GM12878 (cell line): ENCODE data around the gene SETDB1. TPM values are rescaled to one million over a fixed set of nuclear protein-coding genes. Genes with fewer than 3 reads are reported as not detected.

Source experiments
- ATAC-seq: fragments of 200-7000 bp; cut with Tn5 transposase; 3 replicates; pipeline ENCODE4 v1.9.1; 2020; ENCODE audit warnings: mild to moderate bottlenecking, moderate library complexity
- BruUV-seq: library from RNA; stranded (reverse); fragments of 400-500 nt; replicated peaks from 2 replicates; lab custom pipeline; 2021; lab: Mats Ljungman, UMichigan
- CTCF ChIA-PET: fragments of 300-600 bp; sonication (Branson Sonifier 250); formaldehyde crosslinking; extraction: SDS; loops from one replicate; lab custom pipeline; 2021; ENCODE audit warnings: inconsistent platforms; lab: Yijun Ruan, JAX
- POLR2A ChIA-PET: fragments of 350-600 bp; formaldehyde crosslinking; extraction: SDS; loops from one replicate; lab custom pipeline; 2021; ENCODE audit warnings: inconsistent platforms; lab: Charles Lee
- RAD21 ChIA-PET: fragments of 300-600 bp; sonication (Branson Sonifier 250); formaldehyde crosslinking; loops from one replicate; lab custom pipeline; 2023; ENCODE audit warnings: antibody characterized with exemption; ENCODE audit not compliant: unreplicated experiment; lab: Charles Lee
- SMC1A ChIA-PET: fragments of 300-600 bp; sonication (Branson Sonifier 250); formaldehyde crosslinking; loops from one replicate; lab custom pipeline; 2023; ENCODE audit not compliant: unreplicated experiment, uncharacterized antibody; lab: Charles Lee
- DNase-seq: peaks from one replicate; pipeline ENCODE4 v3.0.0-alpha.2; 2011; ENCODE audit warnings: low read depth, low spot score
- FAIRE-seq: peaks from 3 replicates; lab custom pipeline; 2011; peaks lifted over from hg19 to GRCh38; lab: Jason Lieb, UNC
- H2AFZ ChIP-seq: 2 replicates; pipeline ENCODE4 v1.6.0; 2011; ENCODE audit warnings: low read depth, low read length, control low read depth; ENCODE audit not compliant: control insufficient read depth
- H3K27ac ChIP-seq: 2 replicates; pipeline ENCODE4 v1.5.1; 2011; ENCODE audit warnings: control low read depth; ENCODE audit not compliant: control insufficient read depth, insufficient read depth
- H3K27me3 ChIP-seq, 2 experiments: replicated peaks in 1 of 2; 2 replicates each; pipeline versions ENCODE4 v1.6.0 to v1.6.1; 2011; ENCODE audit warnings: low read length in 1 of 2; ENCODE audit not compliant: control insufficient read depth in 2 of 2, insufficient read depth in 2 of 2
- H3K36me3 ChIP-seq, 2 experiments: 2 replicates each; pipeline ENCODE4 v1.5.1; 2011; ENCODE audit warnings: low read length in 1 of 2; ENCODE audit not compliant: control insufficient read depth in 2 of 2, insufficient read depth in 2 of 2
- H3K4me1 ChIP-seq: 2 replicates; pipeline ENCODE4 v1.6.1; 2011; ENCODE audit warnings: mild to moderate bottlenecking, low read length, moderate library complexity, mixed read lengths; ENCODE audit not compliant: control insufficient read depth, insufficient read depth
- H3K4me2 ChIP-seq: 2 replicates; pipeline ENCODE4 v1.6.0; 2011; ENCODE audit warnings: control low read depth; ENCODE audit not compliant: control insufficient read depth, insufficient read depth
- H3K4me3 ChIP-seq: fragments of 200-600 bp; sonication (generic); 2 replicates; pipeline ENCODE4 v1.5.1; 2016
- H3K79me2 ChIP-seq: 2 replicates; pipeline ENCODE4 v1.6.0; 2011; ENCODE audit warnings: low read length; ENCODE audit not compliant: control insufficient read depth, insufficient read depth
- H3K9ac ChIP-seq: 2 replicates; pipeline ENCODE4 v1.8.0; 2011; ENCODE audit warnings: low read length, control low read depth, mixed read lengths; ENCODE audit not compliant: control insufficient read depth, insufficient read depth
- H3K9me3 ChIP-seq: replicated peaks from 3 replicates; pipeline ENCODE4 v1.5.1; 2011; ENCODE audit warnings: mild to moderate bottlenecking, low read length; ENCODE audit not compliant: control insufficient read depth, insufficient read depth
- H4K20me1 ChIP-seq: 2 replicates; pipeline ENCODE4 v1.6.0; 2011; ENCODE audit not compliant: control insufficient read depth, insufficient read depth
- BHLHE40 ChIP-seq, 2 experiments: fragments of 450-650 bp in 1 of 2; IDR thresholded peaks; 2 replicates each; pipeline ENCODE4 v1.6.1; 2011 to 2017; ENCODE audit warnings: low read depth in 2 of 2, borderline replicate concordance in 1 of 2, improper control_type of control experiment in 1 of 2, low read length in 1 of 2, mild to moderate bottlenecking in 1 of 2
- CEBPZ ChIP-seq: fragments of 150-350 bp; IDR thresholded peaks from 2 replicates; pipeline ENCODE4 v1.6.1; 2016; ENCODE audit warnings: low read depth, low read length
- IRF3 ChIP-seq: fragments of 450-650 bp; IDR thresholded peaks from 2 replicates; pipeline ENCODE4 v1.6.1; 2014; ENCODE audit warnings: mild to moderate bottlenecking
- LARP7 ChIP-seq: fragments of 450-650 bp; IDR thresholded peaks from 2 replicates; pipeline ENCODE4 v1.6.1; 2017; ENCODE audit warnings: mild to moderate bottlenecking
- MTA3 ChIP-seq: IDR thresholded peaks from 2 replicates; pipeline ENCODE4 v1.6.1; 2012; ENCODE audit warnings: low read length, inconsistent platforms, borderline replicate concordance
- NR2C1 ChIP-seq: fragments of 450-650 bp; IDR thresholded peaks from 2 replicates; pipeline ENCODE4 v1.6.1; 2017; ENCODE audit warnings: antibody characterized with exemption, mild to moderate bottlenecking, moderate library complexity
- NRF1 ChIP-seq: conservative IDR thresholded peaks from 2 replicates; pipeline ENCODE4 v1.6.1; 2011; ENCODE audit warnings: mild to moderate bottlenecking, low read depth, low read length, improper control_type of control experiment
- SMC3 ChIP-seq: IDR thresholded peaks from 2 replicates; pipeline ENCODE4 v1.6.1; 2011; ENCODE audit warnings: low read length, improper control_type of control experiment, borderline replicate concordance
- SP1 ChIP-seq: IDR thresholded peaks from one replicate; pipeline ENCODE4 v1.6.1; 2011; ENCODE audit warnings: low read depth, low read length
- SRF ChIP-seq, 2 experiments: IDR thresholded peaks; 2 replicates each; pipeline ENCODE4 v1.6.1; 2011; ENCODE audit warnings: low read depth in 2 of 2, low read length in 2 of 2, mild to moderate bottlenecking in 1 of 2, moderate library complexity in 1 of 2
- STAT1 ChIP-seq: fragments of 450-650 bp; conservative IDR thresholded peaks from 2 replicates; pipeline ENCODE4 v1.6.1; 2014; ENCODE audit warnings: antibody characterized with exemption, mild to moderate bottlenecking
- SUPT20H ChIP-seq: IDR thresholded peaks from 2 replicates; pipeline ENCODE4 v1.6.1; 2011; ENCODE audit warnings: low read depth, mild to moderate bottlenecking, low read length, moderate library complexity, borderline replicate concordance; ENCODE audit not compliant: control insufficient read depth
- USF1 ChIP-seq: IDR thresholded peaks from 2 replicates; pipeline ENCODE4 v1.6.1; 2011; ENCODE audit warnings: borderline replicate concordance, low read depth, mild to moderate bottlenecking, moderate library complexity, mixed read lengths, low read length; ENCODE audit not compliant: insufficient read depth; ENCODE audit errors: extremely low read length
- YY1 ChIP-seq: IDR thresholded peaks from 2 replicates; pipeline ENCODE4 v1.6.1; 2011; ENCODE audit warnings: low read depth, mild to moderate bottlenecking, low read length
- ZNF384 ChIP-seq: IDR thresholded peaks from 2 replicates; pipeline ENCODE4 v1.6.1; 2012; ENCODE audit warnings: low read depth, mild to moderate bottlenecking, low read length, improper control_type of control experiment, borderline replicate concordance
- ZSCAN29 ChIP-seq: fragments of 450-650 bp; IDR thresholded peaks from 2 replicates; pipeline ENCODE4 v1.6.1; 2017; ENCODE audit warnings: mild to moderate bottlenecking, moderate library complexity
- WGBS: methylation state at CpG from one replicate; pipeline ENCODE4 v1.1.6; 2016; ENCODE audit warnings: low lambda C conversion rate; ENCODE audit not compliant: insufficient replicate concordance, insufficient coverage; ENCODE audit errors: missing lambda C conversion rate; 5-methylcytosine and 5-hydroxymethylcytosine counted together
- in situ Hi-C: fragments of 300-500 bp; cut with MboI; formaldehyde crosslinking; loops from 9 replicates; pipeline ENCODE4 v1.14.3; 2018; ENCODE audit warnings: mixed read lengths
- intact Hi-C: fragments of 100-400 bp; cut with micrococcal nuclease; formaldehyde crosslinking; loops from one replicate; pipeline ENCODE4 v1.14.2; 2022; ENCODE audit not compliant: unreplicated experiment
- polyA plus RNA-seq, 11 experiments: library from polyadenylated mRNA; depleted of rRNA in 4 of 11; unstranded in 6 of 11; stranded (reverse) in 5 of 11; fragments of >200 nt; fragmentation: Nextera tagmentation in 4 of 11; fragmentation: Illumina TruSeq in 1 of 11; extraction: Ambion mirVana in 4 of 11; extraction: Trizol in 1 of 11; gene quantifications; 1 replicate in 1 of 11; 2 replicates in 10 of 11; pipeline versions ENCODE4 v1.2.1 to v1.2.3, GENCODE V29; 2011 to 2016; ENCODE audit warnings: inconsistent platforms in 2 of 11, missing spikeins in 2 of 11, low read depth in 1 of 11
- total RNA-seq, 4 experiments: library from RNA; depleted of rRNA in 3 of 4; stranded (reverse); fragments of >200 nt in 3 of 4; fragmentation: Illumina TruSeq in 1 of 4; extraction: Trizol in 1 of 4; gene quantifications; 2 replicates each; pipeline versions ENCODE4 v1.2.1 to v1.2.3, GENCODE V29; 2013 to 2021

The SETDB1 gene
- total and polyA plus RNA-seq, 10 of the 15 experiments (the other 5 are each of a cell fraction or from before 2014, with no cell fraction given) = 14.3 to 56.7 (median 35.7) TPM

GRCh38 chr1:151011154-151011850 lies 85.1 kb downstream of the SETDB1 start (continued):
- TF ChIP-seq USF1 (no peak), LARP7 (no peak), YY1 (no peak), ZSCAN29 (no peak), MTA3 (no peak), ZNF384 (no peak), BHLHE40 (IDR thresholded peaks at IDR 0.05; ENCODE audit: borderline replicate concordance in 1 of 2, low read depth in 2 of 2, low read length in 1 of 2) (no peak)

GRCh38 chr1:151012684-151013471 lies 86.7 kb downstream of the SETDB1 start:
- 87% methylated on average over 14 of the region's 14 CpGs for WGBS
- DNase-seq = no peak
- ChIA-PET SMC1A (no interaction called here), POLR2A (interaction anchor here (0.8 kb wide), 1 partner anchor 67 kb away, joined by 5 read pairs; no protein-coding TSS in a partner anchor), CTCF (interaction anchor here (0.7 to 1.9 kb wide), 4 partner anchors 12 to 79 kb away, joined by 3 to 7 read pairs (median 3); partner anchors contain the start of gene CDC42SE1), RAD21 (interaction anchor here (2.0 kb wide), 1 partner anchor 144 kb away, joined by 4 read pairs; the partner anchor contains the start of gene TNFAIP8L2)
- no peak for ATAC-seq
- Histone ChIP-seq H3K79me2 (peaks cover 11% of the 10 kb centered on the region), H3K9me3 (no peaks in the 10 kb centered on the region), H3K9ac (no peak overlapping the region), H2AFZ (no peak overlapping the region), H3K36me3 (no peaks in the 10 kb centered on the region), H3K27me3 (no peaks in the 10 kb centered on the region), H3K4me3 (no peak overlapping the region), H3K4me1 (peaks cover 4% of the 10 kb centered on the region), H3K4me2 (no peak overlapping the region), H3K27ac (no peak overlapping the region), H4K20me1 (no peaks in the 10 kb centered on the region)
- no TSS peak for BruUV-seq
- intact Hi-C loops (no loop called here), in situ Hi-C loops (no loop called here)
- no peak for FAIRE-seq
- TF ChIP-seq NR2C1 (no peak), SP1 (no peak), SMC3 (no peak), SRF (IDR thresholded peaks at IDR 0.05; ENCODE audit: low read depth in 2 of 2, low read length in 2 of 2) (no peak), SUPT20H (no peak), STAT1 (no peak), CEBPZ (no peak), IRF3 (no peak), NRF1 (no peak)
